NT2/D1 (cell line): ENCODE results near the gene USH2A.

Experiments used
- DNase-seq: peaks from one replicate; pipeline ENCODE4 v3.0.0-alpha.2; 2011; ENCODE audit warnings: low read depth, low spot score
- H3K27me3 ChIP-seq: 2 replicates; pipeline ENCODE4 v1.6.0; 2011; ENCODE audit warnings: mild to moderate bottlenecking; ENCODE audit not compliant: insufficient read length, insufficient read depth
- H3K36me3 ChIP-seq: 2 replicates; pipeline ENCODE4 v1.6.1; 2011; ENCODE audit warnings: mild to moderate bottlenecking, low read length, mixed read lengths; ENCODE audit not compliant: insufficient read depth, insufficient read length
- H3K4me1 ChIP-seq: 2 replicates; pipeline ENCODE4 v1.5.1; 2011; ENCODE audit not compliant: insufficient read depth, insufficient read length
- H3K4me3 ChIP-seq: 2 replicates; pipeline ENCODE4 v1.5.1; 2011; ENCODE audit warnings: low read depth; ENCODE audit not compliant: insufficient read length
- H3K9ac ChIP-seq: 2 replicates; pipeline ENCODE4 v1.6.0; 2011; ENCODE audit warnings: low read depth; ENCODE audit not compliant: insufficient read length
- H3K9me3 ChIP-seq: 2 replicates; pipeline ENCODE4 v1.5.1; 2011; ENCODE audit warnings: mild to moderate bottlenecking, low read length; ENCODE audit not compliant: insufficient read depth
- SUZ12 ChIP-seq: IDR thresholded peaks from 2 replicates; pipeline ENCODE4 v1.6.1; 2011; ENCODE audit not compliant: insufficient read length, insufficient read depth; ENCODE audit errors: extremely low read depth
- YY1 ChIP-seq: IDR thresholded peaks from 2 replicates; pipeline ENCODE4 v1.6.1; 2011; ENCODE audit not compliant: insufficient read length, insufficient read depth
- ZNF274 ChIP-seq: IDR thresholded peaks from 2 replicates; pipeline ENCODE4 v1.6.1; 2011; ENCODE audit warnings: mild to moderate bottlenecking, low read depth, low read length

USH2A gene

DNA sequence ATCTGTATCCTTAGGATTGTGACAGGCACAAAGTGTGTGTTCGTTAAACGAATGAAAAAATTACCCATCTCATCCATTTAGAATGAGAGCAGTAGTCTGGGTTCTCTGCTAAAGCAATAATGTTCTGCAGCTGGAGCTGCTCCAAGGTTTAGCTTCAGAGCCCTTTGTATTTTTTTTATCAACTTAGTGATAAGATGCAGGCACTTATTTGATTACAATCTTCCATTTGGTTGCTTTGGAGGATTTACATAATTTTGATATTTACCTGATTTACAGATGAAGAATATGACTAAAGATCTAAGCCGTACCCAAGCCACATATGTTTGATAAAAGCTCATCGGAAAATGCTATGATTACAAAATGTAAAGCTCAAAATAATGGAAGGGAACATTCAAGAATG, 654.9 kb downstream of the USH2A start:
- TF ChIP-seq SUZ12 (no peak), YY1 (no peak)
- no peaks in the 10 kb centered on the region for H3K36me3 ChIP-seq
- H3K27me3 ChIP-seq = no peaks in the 10 kb centered on the region
- no peak for DNase-seq
- H3K9me3 ChIP-seq = no peaks in the 10 kb centered on the region
- no peak overlapping the region for H3K4me3 ChIP-seq
- H3K4me1 ChIP-seq = no peaks in the 10 kb centered on the region
- no peak overlapping the region for H3K9ac ChIP-seq

DNA sequence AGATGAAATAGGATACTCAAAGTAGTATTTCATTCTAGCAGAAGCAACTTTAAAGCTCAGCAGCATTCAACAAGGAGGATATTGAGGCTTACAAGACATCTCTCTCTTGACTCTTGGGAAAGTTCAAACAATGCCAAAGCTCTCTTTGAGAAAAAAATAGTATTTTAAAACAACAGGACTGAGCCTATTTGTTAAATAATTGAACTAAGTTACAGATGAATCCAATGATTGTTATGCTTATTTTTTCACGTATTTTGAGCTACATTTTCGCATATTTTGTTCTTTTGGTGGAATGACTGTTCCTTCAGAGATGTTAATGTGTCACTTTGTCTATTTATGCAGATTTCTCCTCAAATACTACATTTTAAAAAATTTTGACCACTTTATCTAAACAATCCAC, 655.5 kb downstream of the USH2A start:
- no peaks in the 10 kb centered on the region for H3K36me3 ChIP-seq
- no peak for DNase-seq
- H3K4me1 ChIP-seq = no peaks in the 10 kb centered on the region
- no peaks in the 10 kb centered on the region for H3K27me3 ChIP-seq
- TF ChIP-seq ZNF274 = no peak
- no peak for TF ChIP-seq YY1
- no peak for TF ChIP-seq SUZ12
- no peak overlapping the region for H3K9ac ChIP-seq
- H3K9me3 ChIP-seq = no peaks in the 10 kb centered on the region
- H3K4me3 ChIP-seq = no peak overlapping the region

DNA sequence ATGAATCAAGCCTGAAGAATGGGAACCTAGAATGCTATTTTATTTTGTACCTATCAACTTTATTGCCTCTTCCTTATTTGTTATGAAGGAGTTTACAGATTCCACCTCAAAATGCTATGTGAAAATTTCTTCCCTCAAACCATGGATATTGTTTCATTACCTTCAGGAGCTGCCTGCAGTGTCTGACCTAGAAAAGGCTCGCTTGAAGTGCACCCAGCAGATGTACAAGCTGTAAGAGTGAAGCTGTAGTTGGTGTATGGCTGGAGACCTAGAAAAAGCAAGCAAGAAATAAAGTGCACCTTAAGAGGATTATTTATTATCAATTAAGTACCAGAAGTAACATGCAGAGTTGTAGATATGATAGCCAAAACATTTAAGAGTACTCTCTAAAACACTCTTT, 656.7 kb downstream of the USH2A start:
- Histone ChIP-seq H3K9me3 (no peaks in the 10 kb centered on the region), H3K4me1 (no peaks in the 10 kb centered on the region), H3K36me3 (no peaks in the 10 kb centered on the region), H3K4me3 (no peak overlapping the region), H3K9ac (no peak overlapping the region), H3K27me3 (no peaks in the 10 kb centered on the region)
- no peak for TF ChIP-seq ZNF274
- TF ChIP-seq SUZ12 = no peak
- TF ChIP-seq YY1 = no peak
- DNase-seq = no peak

DNA sequence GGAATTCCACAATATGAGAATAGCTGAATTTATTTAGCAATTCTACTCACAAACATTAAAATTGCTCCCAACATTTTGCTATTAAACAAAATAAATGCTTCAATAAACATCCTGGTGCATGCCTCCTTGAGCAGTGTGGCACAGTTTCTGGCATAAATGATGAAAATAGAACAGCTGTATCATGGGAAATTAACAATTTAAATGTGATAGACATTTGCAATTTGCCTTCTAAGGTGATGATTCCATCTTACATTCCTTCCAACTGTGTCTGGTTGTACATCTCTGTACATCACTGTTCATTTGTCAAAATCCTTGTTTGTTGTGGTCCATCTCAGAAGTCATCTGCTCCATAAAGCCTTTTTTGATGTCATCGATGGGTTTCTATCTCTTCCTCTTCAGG, 657.4 kb downstream of the USH2A start:
- Histone ChIP-seq H3K4me3 (no peak overlapping the region), H3K4me1 (no peaks in the 10 kb centered on the region), H3K36me3 (no peaks in the 10 kb centered on the region), H3K27me3 (no peaks in the 10 kb centered on the region), H3K9ac (no peak overlapping the region), H3K9me3 (no peaks in the 10 kb centered on the region)
- no peak for TF ChIP-seq YY1
- no peak for TF ChIP-seq ZNF274
- no peak for TF ChIP-seq SUZ12
- no peak for DNase-seq

DNA sequence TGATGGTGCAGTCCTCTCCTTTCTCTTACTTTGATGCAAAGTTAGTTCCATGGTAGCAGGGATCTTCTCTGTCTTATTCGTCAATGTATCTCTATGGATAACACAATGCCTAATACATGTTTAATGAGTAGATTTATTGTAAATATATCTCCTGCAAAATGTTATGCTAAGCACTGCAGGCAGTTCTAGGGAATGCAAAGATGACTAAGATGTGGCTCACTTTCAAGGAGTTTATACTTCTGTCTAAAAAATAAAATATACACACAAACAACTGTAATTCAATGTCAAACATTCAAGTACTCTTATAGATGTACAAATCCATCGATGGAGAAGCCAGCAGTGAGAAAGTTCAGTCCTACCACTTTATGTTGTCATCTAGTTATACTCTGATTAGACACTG, 661.8 kb downstream of the USH2A start:
- DNase-seq = no peak
- Histone ChIP-seq H3K9me3 (no peaks in the 10 kb centered on the region), H3K4me3 (no peak overlapping the region), H3K27me3 (no peaks in the 10 kb centered on the region), H3K36me3 (no peaks in the 10 kb centered on the region), H3K4me1 (no peaks in the 10 kb centered on the region), H3K9ac (no peak overlapping the region)
- TF ChIP-seq SUZ12 = no peak

DNA sequence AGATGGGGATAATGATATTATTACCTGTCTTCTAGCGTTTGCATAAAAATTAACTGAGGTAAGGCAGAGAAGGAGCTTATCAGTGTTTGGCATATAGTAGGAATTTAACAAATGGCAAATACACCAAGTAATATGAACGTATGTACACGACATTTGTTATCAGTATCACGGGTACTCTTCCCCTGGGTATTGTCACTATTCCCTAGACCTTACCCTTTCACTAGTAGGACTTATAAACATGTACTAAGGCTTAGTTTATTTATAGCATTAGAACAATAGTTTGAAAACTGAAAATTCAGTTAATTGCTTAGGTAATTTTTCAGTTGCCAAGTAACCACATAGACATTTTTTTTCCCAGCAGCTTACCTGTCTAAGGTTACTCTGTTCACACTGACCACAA, 669.1 kb downstream of the USH2A start:
- Histone ChIP-seq H3K4me1 (no peaks in the 10 kb centered on the region), H3K36me3 (no peaks in the 10 kb centered on the region), H3K9me3 (no peaks in the 10 kb centered on the region), H3K9ac (no peak overlapping the region), H3K4me3 (no peak overlapping the region), H3K27me3 (no peaks in the 10 kb centered on the region)
- TF ChIP-seq SUZ12 (no peak), YY1 (no peak), ZNF274 (no peak)
- no peak for DNase-seq

DNA sequence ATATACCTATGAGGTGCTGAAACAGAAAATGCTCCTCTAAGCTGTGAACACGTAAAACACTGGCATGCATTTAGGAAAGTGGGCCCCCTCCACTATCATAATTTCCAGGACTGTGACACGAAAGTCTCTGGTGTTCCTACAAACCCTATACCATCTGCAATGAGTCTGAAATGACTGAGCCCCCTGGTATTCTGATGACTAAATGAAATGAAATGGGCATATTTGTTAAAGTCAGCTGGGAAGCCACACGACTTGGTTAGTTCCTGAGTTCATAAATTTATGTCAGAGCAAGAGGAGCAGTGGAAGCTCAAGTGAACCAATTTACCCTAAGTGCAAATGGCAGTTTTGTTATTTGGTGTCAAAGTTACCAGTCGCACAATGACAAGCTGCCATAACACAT, 673.8 kb downstream of the USH2A start:
- no peaks in the 10 kb centered on the region for H3K9me3 ChIP-seq
- H3K36me3 ChIP-seq = no peaks in the 10 kb centered on the region
- TF ChIP-seq ZNF274 (no peak), YY1 (no peak), SUZ12 (no peak)
- no peaks in the 10 kb centered on the region for H3K4me1 ChIP-seq
- no peak for DNase-seq
- H3K9ac ChIP-seq = no peak overlapping the region
- H3K4me3 ChIP-seq = no peak overlapping the region
- no peaks in the 10 kb centered on the region for H3K27me3 ChIP-seq

DNA sequence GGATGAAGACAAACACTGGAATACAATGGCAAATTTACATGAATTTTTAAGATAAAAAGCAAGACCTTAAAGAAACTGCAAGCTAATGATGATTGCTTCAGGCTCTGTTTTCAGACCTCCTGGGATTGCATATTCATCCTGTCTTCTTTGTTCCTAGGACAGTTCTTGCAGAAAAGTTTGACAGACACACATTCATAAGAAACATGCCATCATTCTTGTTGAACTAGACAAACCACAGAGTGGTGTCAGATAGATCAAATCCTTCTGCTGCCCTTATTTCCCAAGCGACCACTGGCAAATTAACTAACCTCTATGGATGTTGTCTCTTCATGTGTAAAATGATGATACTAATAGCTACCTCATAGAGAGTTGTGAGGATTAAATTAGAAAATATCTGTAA, 674.8 kb downstream of the USH2A start:
- H3K27me3 ChIP-seq = no peaks in the 10 kb centered on the region
- H3K4me3 ChIP-seq = no peak overlapping the region
- H3K4me1 ChIP-seq = no peaks in the 10 kb centered on the region
- no peaks in the 10 kb centered on the region for H3K9me3 ChIP-seq
- no peak for DNase-seq
- H3K9ac ChIP-seq = no peak overlapping the region
- no peaks in the 10 kb centered on the region for H3K36me3 ChIP-seq
- TF ChIP-seq SUZ12 = no peak
- TF ChIP-seq YY1 = no peak
- no peak for TF ChIP-seq ZNF274
